Measurements from ENCODE around the gene ZNF609. TPM values are rescaled to one million over a fixed set of nuclear protein-coding genes. Genes with fewer than 3 reads are reported as not detected.

Gene ZNF609
- polyA plus RNA-seq, 1 experiment: 12.5 TPM

- CTCF ChIA-PET: no interaction called here
- Histone ChIP-seq H3K36me3 (ENCODE audit: control insufficient read depth, insufficient read depth, low read length) (peaks cover 1% of the 10 kb centered on the region; the same call in 1 of the 2 replicates), H3K4me3 (ENCODE audit: low read depth, low read length) (no peak overlapping the region), H3K27me3 (ENCODE audit: control insufficient read depth, insufficient read depth, low read length) (no peaks in the 10 kb centered on the region)
- no peak for DNase-seq (ENCODE audit: low read depth)
- POLR2A ChIA-PET: no interaction called here
- no peak for TF ChIP-seq CTCF (IDR thresholded peaks at IDR 0.05; ENCODE audit: insufficient read depth, low read depth, low read length)
Measured at GRCh38 chr15:64464276-64465005, 4.1 kb downstream of the ZNF609 start.

GRCh38 chr15:64466408-64467141 is 6.2 kb downstream of the ZNF609 start:
- Histone ChIP-seq H3K4me3 (ENCODE audit: low read depth, low read length) (no peak overlapping the region), H3K36me3 (ENCODE audit: control insufficient read depth, insufficient read depth, low read length) (peaks cover 1% of the 10 kb centered on the region; the same call in 1 of the 2 replicates), H3K27me3 (ENCODE audit: control insufficient read depth, insufficient read depth, low read length) (no peaks in the 10 kb centered on the region)
- DNase-seq (ENCODE audit: low read depth): no peak
- TF ChIP-seq CTCF (IDR thresholded peaks at IDR 0.05; ENCODE audit: insufficient read depth, low read depth, low read length): no peak
- CTCF ChIA-PET: interaction anchor here (0.6 to 1.8 kb wide), 4 partner anchors 9 to 264 kb away, joined by 3 to 4 read pairs (median 3); no protein-coding TSS in a partner anchor
- POLR2A ChIA-PET: no interaction called here

GRCh38 chr15:64472161-64472560 is 11.8 kb downstream of the ZNF609 start:
- Histone ChIP-seq H3K36me3 (ENCODE audit: control insufficient read depth, insufficient read depth, low read length) (peaks cover 3% of the 10 kb centered on the region), H3K27me3 (ENCODE audit: control insufficient read depth, insufficient read depth, low read length) (no peaks in the 10 kb centered on the region), H3K4me3 (ENCODE audit: low read depth, low read length) (no peak overlapping the region)
- CTCF ChIA-PET: no interaction called here
- POLR2A ChIA-PET: no interaction called here
- TF ChIP-seq CTCF (IDR thresholded peaks at IDR 0.05; ENCODE audit: insufficient read depth, low read depth, low read length): no peak
- no peak for DNase-seq (ENCODE audit: low read depth)

- no peak for DNase-seq (ENCODE audit: low read depth)
- ChIA-PET CTCF (no interaction called here), POLR2A (no interaction called here)
- H3K36me3 ChIP-seq (ENCODE audit: control insufficient read depth, insufficient read depth, low read length): peaks cover 1% of the 10 kb centered on the region; the same call in 1 of the 2 replicates
- H3K4me3 ChIP-seq (ENCODE audit: low read depth, low read length): no peak overlapping the region
- no peaks in the 10 kb centered on the region for H3K27me3 ChIP-seq (ENCODE audit: control insufficient read depth, insufficient read depth, low read length)
- no peak for TF ChIP-seq CTCF (IDR thresholded peaks at IDR 0.05; ENCODE audit: insufficient read depth, low read depth, low read length)
Measured at GRCh38 chr15:64474846-64475245, 14.5 kb downstream of the ZNF609 start.

- no peak for DNase-seq (ENCODE audit: low read depth)
- POLR2A ChIA-PET: no interaction called here
- H3K27me3 ChIP-seq (ENCODE audit: control insufficient read depth, insufficient read depth, low read length): no peaks in the 10 kb centered on the region
- H3K36me3 ChIP-seq (ENCODE audit: control insufficient read depth, insufficient read depth, low read length): peaks cover 1% of the 10 kb centered on the region; the same call in 1 of the 2 replicates
- no peak for TF ChIP-seq CTCF (IDR thresholded peaks at IDR 0.05; ENCODE audit: insufficient read depth, low read depth, low read length)
- CTCF ChIA-PET: interaction anchor here (1.3 kb wide), 2 partner anchors 10 to 205 kb away, joined by 3 to 4 read pairs; no protein-coding TSS in a partner anchor
- no peak overlapping the region for H3K4me3 ChIP-seq (ENCODE audit: low read depth, low read length)
Measured at GRCh38 chr15:64476550-64476949, 16.2 kb downstream of the ZNF609 start.
